GM12891 (cell line): ENCODE data around the gene PTPRU.

ENCODE experiments used
- DNase-seq: peaks from one replicate; pipeline ENCODE4 v3.0.0; 2011; ENCODE audit warnings: low spot score; ENCODE audit not compliant: insufficient read length
- FAIRE-seq: peaks from 2 replicates; lab custom pipeline; 2011; peaks lifted over from hg19 to GRCh38; lab: Jason Lieb, UNC
- PAX5 ChIP-seq: IDR thresholded peaks from 2 replicates; pipeline ENCODE4 v1.6.1; 2011; ENCODE audit warnings: low read length, moderate library complexity, mild to moderate bottlenecking; ENCODE audit not compliant: insufficient read depth, severe bottlenecking
- POLR2A ChIP-seq: IDR thresholded peaks from 2 replicates; pipeline ENCODE4 v1.6.1; 2011; ENCODE audit warnings: low read depth, low read length, control low read depth
- POLR2AphosphoS5 ChIP-seq: IDR thresholded peaks from 2 replicates; pipeline ENCODE4 v1.6.1; 2011; ENCODE audit warnings: low read depth, low read length, control low read depth
- POU2F2 ChIP-seq: IDR thresholded peaks from 2 replicates; pipeline ENCODE4 v1.6.1; 2011; ENCODE audit warnings: low read depth, mild to moderate bottlenecking, control low read depth, low read length, moderate library complexity
- SPI1 ChIP-seq: IDR thresholded peaks from 2 replicates; pipeline ENCODE4 v1.6.1; 2011; ENCODE audit warnings: low read depth, low read length, control low read depth
- TAF1 ChIP-seq: IDR thresholded peaks from 2 replicates; pipeline ENCODE4 v1.6.1; 2011; ENCODE audit warnings: low read depth, low read length, control low read depth

The PTPRU gene

GRCh38 chr1:29251164-29252124, 15.1 kb downstream of the PTPRU start:
- no peak for DNase-seq
- no peak for FAIRE-seq
- no peak for TF ChIP-seq TAF1
- no peak for TF ChIP-seq SPI1
- TF ChIP-seq POU2F2 = no peak
- TF ChIP-seq POLR2AphosphoS5 = no peak
- no peak for TF ChIP-seq POLR2A
- no peak for TF ChIP-seq PAX5

- TF ChIP-seq PAX5 (no peak), SPI1 (no peak), POLR2AphosphoS5 (no peak), TAF1 (no peak), POU2F2 (no peak), POLR2A (no peak)
- DNase-seq (no peak), FAIRE-seq (no peak)
These were observed 16.9 kb downstream of the PTPRU start for GRCh38 chr1:29253180-29253579.

GRCh38 chr1:29254346-29254745, 18.0 kb downstream of the PTPRU start:
- TF ChIP-seq SPI1 = no peak
- TF ChIP-seq TAF1 = no peak
- no peak for TF ChIP-seq POLR2A
- TF ChIP-seq POU2F2 = no peak
- TF ChIP-seq PAX5 = no peak
- TF ChIP-seq POLR2AphosphoS5 = no peak
- FAIRE-seq (no peak), DNase-seq (no peak)

- no peak for TF ChIP-seq TAF1
- no peak for TF ChIP-seq POLR2A
- no peak for TF ChIP-seq POLR2AphosphoS5
- TF ChIP-seq POU2F2 = no peak
- TF ChIP-seq PAX5 = no peak
- TF ChIP-seq SPI1 = no peak
- FAIRE-seq = no peak
- no peak for DNase-seq
These were observed 18.9 kb downstream of the PTPRU start for GRCh38 chr1:29255134-29255666.

- TF ChIP-seq PAX5 = no peak
- no peak for TF ChIP-seq POLR2A
- no peak for TF ChIP-seq SPI1
- TF ChIP-seq POU2F2 = no peak
- no peak for TF ChIP-seq TAF1
- TF ChIP-seq POLR2AphosphoS5 = no peak
- no peak for FAIRE-seq
- DNase-seq = no peak
These were observed 20.1 kb downstream of the PTPRU start for GRCh38 chr1:29256394-29256793.

- TF ChIP-seq POU2F2 = no peak
- no peak for TF ChIP-seq PAX5
- no peak for TF ChIP-seq POLR2AphosphoS5
- no peak for TF ChIP-seq SPI1
- no peak for TF ChIP-seq TAF1
- no peak for TF ChIP-seq POLR2A
- DNase-seq (no peak), FAIRE-seq (no peak)
These were observed 20.9 kb downstream of the PTPRU start for GRCh38 chr1:29256979-29257804.

GRCh38 chr1:29258189-29258975, 22.1 kb downstream of the PTPRU start:
- TF ChIP-seq SPI1 = no peak
- TF ChIP-seq POLR2A = no peak
- no peak for TF ChIP-seq PAX5
- TF ChIP-seq TAF1 = no peak
- TF ChIP-seq POU2F2 = no peak
- no peak for TF ChIP-seq POLR2AphosphoS5
- no peak for FAIRE-seq
- no peak for DNase-seq

- TF ChIP-seq PAX5 (no peak), POU2F2 (no peak), SPI1 (no peak), TAF1 (no peak), POLR2A (no peak), POLR2AphosphoS5 (no peak)
- DNase-seq = no peak
These were observed 22.9 kb downstream of the PTPRU start for GRCh38 chr1:29258976-29259801.

More at GRCh38 chr1:29258976-29259801, 22.9 kb downstream of the PTPRU start:
- FAIRE-seq = no peak
